GM23248 (cell line): Measurements from ENCODE around the gene HECTD1. TPM values are rescaled to one million over a fixed set of nuclear protein-coding genes. Genes with fewer than 3 reads are reported as not detected.
A peak's percentile ranks its signal among the peaks of the same experiment; 100 is the strongest.

ENCODE experiments used
- DNase-seq: peaks from one replicate; pipeline ENCODE4 v3.0.0-alpha.2; 2015
- H2AFZ ChIP-seq: fragments of 200-600 bp; sonication (generic); 2 replicates; pipeline ENCODE4 v1.6.1; 2016; ENCODE audit warnings: antibody characterized with exemption
- H3F3A ChIP-seq: fragments of 200-600 bp; sonication (generic); 2 replicates; pipeline ENCODE4 v1.6.1; 2016; ENCODE audit warnings: mild to moderate bottlenecking, antibody characterized with exemption, mixed run types; ENCODE audit not compliant: insufficient read depth
- H3K27ac ChIP-seq: fragments of 200-600 bp; sonication (generic); 2 replicates; pipeline ENCODE4 v1.5.1; 2016; ENCODE audit warnings: mild to moderate bottlenecking
- H3K27me3 ChIP-seq: fragments of 200-600 bp; sonication (generic); replicated peaks from 2 replicates; pipeline ENCODE4 v1.6.1; 2016; ENCODE audit warnings: mild to moderate bottlenecking; ENCODE audit not compliant: insufficient read depth
- H3K36me3 ChIP-seq: fragments of 200-600 bp; sonication (generic); 2 replicates; pipeline ENCODE4 v1.6.1; 2016; ENCODE audit warnings: low read depth, mild to moderate bottlenecking
- H3K4me1 ChIP-seq: fragments of 200-600 bp; sonication (generic); 2 replicates; pipeline ENCODE4 v1.6.1; 2016; ENCODE audit warnings: mild to moderate bottlenecking; ENCODE audit not compliant: insufficient read depth
- H3K4me2 ChIP-seq: fragments of 200-600 bp; sonication (generic); one replicate; pipeline ENCODE4 v1.6.1; 2016; ENCODE audit warnings: mild to moderate bottlenecking; ENCODE audit not compliant: unreplicated experiment
- H3K4me3 ChIP-seq: fragments of 200-600 bp; sonication (generic); 2 replicates; pipeline ENCODE4 v1.5.1; 2016; ENCODE audit warnings: mild to moderate bottlenecking
- H3K79me2 ChIP-seq: fragments of 200-600 bp; sonication (generic); 2 replicates; pipeline ENCODE4 v1.6.1; 2016; ENCODE audit warnings: mild to moderate bottlenecking; ENCODE audit not compliant: insufficient read depth
- H3K9ac ChIP-seq: fragments of 200-600 bp; sonication (generic); 2 replicates; pipeline ENCODE4 v1.6.1; 2016; ENCODE audit warnings: mild to moderate bottlenecking
- H3K9me2 ChIP-seq: fragments of 200-600 bp; sonication (generic); 2 replicates; pipeline ENCODE4 v1.6.1; 2016; ENCODE audit warnings: mixed run types, mild to moderate bottlenecking, moderate library complexity; ENCODE audit not compliant: insufficient read depth
- H3K9me3 ChIP-seq: fragments of 200-600 bp; sonication (generic); one replicate; pipeline ENCODE4 v1.6.1; 2017; ENCODE audit warnings: low read depth
- H4K20me1 ChIP-seq: fragments of 200-600 bp; sonication (generic); 2 replicates; pipeline ENCODE4 v1.6.0; 2016; ENCODE audit not compliant: insufficient read depth
- EZH2 ChIP-seq: fragments of 200-600 bp; sonication (generic); IDR thresholded peaks from 2 replicates; pipeline ENCODE4 v1.6.1; 2018; ENCODE audit warnings: antibody characterized with exemption, mild to moderate bottlenecking; ENCODE audit not compliant: insufficient read depth, poor library complexity, severe bottlenecking
- EZH2phosphoT487 ChIP-seq: fragments of 200-600 bp; sonication (generic); IDR thresholded peaks from 2 replicates; pipeline ENCODE4 v1.6.1; 2018; ENCODE audit warnings: antibody characterized with exemption, moderate library complexity, mild to moderate bottlenecking, low read depth; ENCODE audit not compliant: insufficient read depth
- WGBS, 2 experiments: methylation state at CpG; one replicate each; pipeline ENCODE4 v1.1.6; 2015 to 2017; ENCODE audit warnings: low lambda C conversion rate in 2 of 2, low coverage in 1 of 2; ENCODE audit errors: missing lambda C conversion rate in 2 of 2; 5-methylcytosine and 5-hydroxymethylcytosine counted together
- in situ Hi-C: fragments of 300-500 bp; cut with MboI; formaldehyde crosslinking; loops from 2 replicates; pipeline ENCODE4 v1.15.0; 2020
- polyA plus RNA-seq: library from polyadenylated mRNA; unstranded; fragments of >200 nt; fragmentation: Nextera tagmentation; extraction: Ambion mirVana; gene quantifications from 2 replicates; pipeline ENCODE4 v1.2.1, GENCODE V29; 2016
- total RNA-seq: library from RNA; depleted of rRNA; stranded (reverse); fragments of >200 nt; shearing (Covaris generic); gene quantifications from 2 replicates; pipeline ENCODE4 v1.2.3, GENCODE V29; 2014

Gene HECTD1
- total and polyA plus RNA-seq, 2 experiments from 2014 or later = 44.5 to 145 TPM

GRCh38 chr14:31212893-31213292, 5.3 kb upstream of the HECTD1 start:
- Histone ChIP-seq H3K4me2 (no peak overlapping the region), H3K79me2 (no peaks in the 10 kb centered on the region), H3F3A (peaks cover 14% of the 10 kb centered on the region), H2AFZ (no peak overlapping the region), H3K9ac (no peak overlapping the region), H3K9me2 (no peaks in the 10 kb centered on the region), H3K4me1 (peaks cover 9% of the 10 kb centered on the region), H3K4me3 (no peak overlapping the region), H3K27me3 (no peaks in the 10 kb centered on the region), H3K9me3 (no peaks in the 10 kb centered on the region), H3K27ac (no peak overlapping the region), H4K20me1 (no peaks in the 10 kb centered on the region), H3K36me3 (no peaks in the 10 kb centered on the region)
- in situ Hi-C loops = no loop called here
- TF ChIP-seq EZH2phosphoT487 = no peak
- TF ChIP-seq EZH2 = no peak
- no peak for DNase-seq
- WGBS, 2 experiments = 88 to 95% methylated on average over 2 of the region's 2 CpGs

GRCh38 chr14:31209605-31210004, 2.0 kb upstream of the HECTD1 start:
- WGBS, 2 experiments = 86 to 96% methylated on average over 5 of the region's 5 CpGs
- DNase-seq = no peak
- Histone ChIP-seq H3K4me2 (no peak overlapping the region), H3K79me2 (peaks cover 26% of the 10 kb centered on the region), H3K4me1 (peaks cover 17% of the 10 kb centered on the region), H3K36me3 (no peaks in the 10 kb centered on the region), H4K20me1 (no peaks in the 10 kb centered on the region), H3K9ac (no peak overlapping the region), H3K27me3 (no peaks in the 10 kb centered on the region), H3K4me3 (no peak overlapping the region), H3F3A (peaks cover 23% of the 10 kb centered on the region), H2AFZ (no peak overlapping the region), H3K9me2 (no peaks in the 10 kb centered on the region), H3K27ac (no peak overlapping the region), H3K9me3 (no peaks in the 10 kb centered on the region)
- TF ChIP-seq EZH2 (no peak), EZH2phosphoT487 (no peak)
- in situ Hi-C loops = no loop called here

- Histone ChIP-seq H3F3A (peaks cover 24% of the 10 kb centered on the region), H3K27ac (peak overlapping the region; percentile 97), H4K20me1 (no peaks in the 10 kb centered on the region), H3K4me1 (peaks cover 18% of the 10 kb centered on the region), H3K4me2 (peak overlapping the region; percentile 72), H3K27me3 (no peaks in the 10 kb centered on the region), H3K9ac (peak overlapping the region; percentile 97), H3K9me3 (no peaks in the 10 kb centered on the region), H2AFZ (peak overlapping the region; percentile 82), H3K9me2 (no peaks in the 10 kb centered on the region), H3K79me2 (peaks cover 34% of the 10 kb centered on the region), H3K4me3 (peak overlapping the region; percentile 81), H3K36me3 (peaks cover 4% of the 10 kb centered on the region; the same call in 1 of the 2 replicates)
- in situ Hi-C loops = no loop called here
- DNase-seq = no peak
- TF ChIP-seq EZH2 (no peak), EZH2phosphoT487 (no peak)
- 68 to 69% methylated on average over 16 of the region's 16 CpGs for WGBS, 2 experiments
Observed at GRCh38 chr14:31208546-31209424, 1.2 kb upstream of the HECTD1 start.

- no peaks in the 10 kb centered on the region for H3K9me2 ChIP-seq
- WGBS, 2 experiments = 1% methylated on average over 31 to 56 of the region's 59 CpGs
- no peaks in the 10 kb centered on the region for H4K20me1 ChIP-seq
- peak overlapping the region; percentile 97 for H3K27ac ChIP-seq
- H3K27me3 ChIP-seq = no peaks in the 10 kb centered on the region
- H3F3A ChIP-seq = peaks cover 24% of the 10 kb centered on the region
- H2AFZ ChIP-seq = peak overlapping the region; percentile 40
- peak overlapping the region; percentile 81 for H3K4me3 ChIP-seq
- peaks cover 4% of the 10 kb centered on the region; the same call in 1 of the 2 replicates for H3K36me3 ChIP-seq
- TF ChIP-seq EZH2phosphoT487 = no peak
- no peak for TF ChIP-seq EZH2
- peak overlapping the region; percentile 97 for H3K9ac ChIP-seq
- in situ Hi-C loops = no loop called here
- peak overlapping the region; percentile 90 for H3K4me2 ChIP-seq
- H3K79me2 ChIP-seq = peaks cover 48% of the 10 kb centered on the region
- H3K4me1 ChIP-seq = peaks cover 18% of the 10 kb centered on the region
- no peak for DNase-seq
- H3K9me3 ChIP-seq = no peaks in the 10 kb centered on the region
Observed at GRCh38 chr14:31207287-31207754, 272 bp downstream of the HECTD1 start.
